ENCODE data around the gene SIX1.

SIX1 gene

DNA sequence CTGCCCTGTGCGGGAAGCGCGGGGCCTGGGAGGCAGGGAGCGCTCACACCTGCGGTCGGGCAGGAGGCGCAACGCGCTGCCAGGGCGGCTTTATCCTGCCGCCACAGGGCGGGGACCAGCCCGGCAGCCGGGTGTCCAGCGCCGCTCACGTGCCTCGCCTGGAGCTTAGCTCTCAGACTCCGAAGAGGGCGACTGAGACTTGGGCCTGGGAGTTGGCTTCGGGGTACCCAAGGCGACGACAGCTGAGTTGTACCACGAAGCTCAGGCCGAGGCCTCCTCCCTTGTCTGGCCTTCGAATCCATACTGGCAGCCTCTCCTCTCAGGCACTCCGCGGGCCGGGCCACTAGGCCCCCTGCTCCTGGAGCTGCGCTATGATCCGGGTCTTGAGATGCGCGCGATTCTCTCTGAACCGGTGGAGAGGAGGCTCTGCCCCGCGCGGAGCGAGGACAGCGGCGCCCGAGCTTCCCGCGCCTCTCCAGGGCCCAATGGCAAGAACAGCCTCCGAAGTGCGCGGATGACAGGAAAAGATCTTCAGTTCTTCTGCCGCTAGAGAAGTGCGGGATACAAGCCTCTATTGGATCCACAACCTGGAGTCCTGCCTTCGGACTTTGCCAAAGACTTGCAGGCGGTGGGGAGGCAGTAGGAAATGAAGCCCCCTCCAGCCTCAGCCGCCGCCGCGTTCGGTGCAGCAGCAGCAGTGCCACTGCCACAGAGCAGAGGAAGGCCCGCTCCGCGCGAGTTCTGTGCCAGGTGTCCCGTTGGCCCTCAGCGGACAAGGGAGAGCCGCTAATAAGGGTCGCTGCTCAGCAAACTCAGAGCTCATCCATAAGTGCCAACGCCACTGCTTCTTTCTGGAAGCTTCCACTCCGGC is 6.8 kb downstream of the SIX1 start:
- no peak for DNase-seq (ENCODE audit: low read depth in 2 of 2)

DNA sequence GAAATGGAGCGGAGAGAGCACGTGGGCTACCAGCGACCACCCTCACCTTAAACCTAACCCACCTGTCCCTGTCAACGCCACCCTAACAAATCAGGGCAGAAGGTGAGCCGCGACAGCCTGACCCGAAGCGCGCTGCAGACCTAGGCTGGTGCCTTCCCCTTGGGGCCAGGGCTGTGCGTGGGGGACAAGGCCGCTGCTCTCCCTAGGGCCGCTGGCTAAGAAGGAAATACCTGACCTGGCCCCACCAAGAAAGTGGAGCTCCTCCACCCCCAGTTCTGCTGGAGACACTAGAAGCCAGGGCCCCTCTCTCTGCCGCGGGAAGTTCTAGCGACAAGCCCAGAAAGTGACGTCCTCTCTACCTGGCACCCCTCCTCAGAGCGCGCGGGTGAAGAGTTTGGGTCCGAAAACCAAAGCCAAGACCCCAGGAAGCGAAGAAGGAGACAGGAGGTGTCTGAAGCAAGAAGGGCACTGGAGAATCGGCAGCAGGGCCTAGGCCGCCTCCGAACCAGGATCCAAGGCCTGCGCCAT is 7.5 kb downstream of the SIX1 start:
- DNase-seq (ENCODE audit: low read depth in 2 of 2) = no peak

DNA sequence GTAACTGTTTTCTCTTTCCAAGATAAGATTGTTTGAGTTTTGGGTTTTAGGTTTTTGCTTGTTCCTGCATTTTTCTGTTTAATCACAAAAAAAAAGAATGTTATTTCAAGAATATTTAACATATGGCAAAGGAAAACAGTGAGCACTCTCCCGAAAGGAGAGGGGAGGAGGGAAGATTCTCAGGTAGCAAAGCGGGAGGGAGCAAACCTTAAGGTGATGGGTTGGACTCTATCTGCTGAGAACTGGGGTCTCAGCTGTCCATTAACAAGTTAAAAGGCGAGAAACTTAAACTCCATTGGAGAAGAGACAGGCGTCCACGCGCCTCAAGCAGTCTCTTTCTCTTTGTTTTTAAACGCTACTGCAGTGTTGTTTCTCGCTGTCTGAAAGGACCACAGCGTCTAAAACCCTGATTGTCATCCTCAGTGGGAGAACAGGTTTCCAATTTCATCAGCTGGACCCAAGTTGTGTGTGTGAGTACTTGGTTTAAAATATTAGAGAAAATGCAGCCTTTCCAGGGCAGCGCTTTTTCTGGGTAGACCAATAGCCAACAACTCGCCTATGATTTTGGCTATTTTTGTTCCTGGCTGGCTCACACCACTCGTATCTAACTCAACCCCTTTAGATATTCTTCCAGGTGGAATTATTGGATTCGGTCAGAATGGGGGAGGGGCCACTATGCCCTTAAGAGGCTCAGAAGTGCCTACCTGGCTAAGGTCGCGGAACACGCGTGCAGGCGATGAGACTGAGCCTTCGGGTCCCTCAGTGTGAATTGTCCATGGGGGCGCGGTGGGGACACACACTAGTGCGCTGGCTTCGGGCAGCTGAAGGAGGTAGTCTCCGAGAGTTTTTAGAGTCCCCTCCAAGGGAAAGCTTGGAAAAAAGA is 8.2 kb downstream of the SIX1 start:
- DNase-seq (ENCODE audit: low read depth in 2 of 2) = no peak

DNA sequence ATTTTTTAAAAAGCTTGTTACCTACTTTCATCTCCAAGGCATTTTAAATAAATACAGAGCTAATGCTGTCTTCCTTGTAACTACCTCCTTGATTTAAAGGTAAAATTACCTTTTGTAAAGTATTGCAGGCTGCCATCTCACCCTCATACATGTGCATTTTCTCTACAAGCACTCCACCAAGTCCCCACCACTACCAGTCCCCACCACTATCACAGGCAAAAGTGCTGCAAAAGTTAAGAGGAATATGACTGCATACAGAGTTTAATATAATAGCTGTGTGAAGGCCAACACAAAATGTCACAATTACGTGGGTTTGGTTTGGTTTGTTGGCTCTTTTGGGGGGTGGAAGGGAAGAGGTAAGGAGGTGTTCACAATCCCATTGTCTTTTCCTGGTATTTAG is 9.6 kb downstream of the SIX1 start:
- DNase-seq (ENCODE audit: low read depth in 2 of 2) = no peak

DNA sequence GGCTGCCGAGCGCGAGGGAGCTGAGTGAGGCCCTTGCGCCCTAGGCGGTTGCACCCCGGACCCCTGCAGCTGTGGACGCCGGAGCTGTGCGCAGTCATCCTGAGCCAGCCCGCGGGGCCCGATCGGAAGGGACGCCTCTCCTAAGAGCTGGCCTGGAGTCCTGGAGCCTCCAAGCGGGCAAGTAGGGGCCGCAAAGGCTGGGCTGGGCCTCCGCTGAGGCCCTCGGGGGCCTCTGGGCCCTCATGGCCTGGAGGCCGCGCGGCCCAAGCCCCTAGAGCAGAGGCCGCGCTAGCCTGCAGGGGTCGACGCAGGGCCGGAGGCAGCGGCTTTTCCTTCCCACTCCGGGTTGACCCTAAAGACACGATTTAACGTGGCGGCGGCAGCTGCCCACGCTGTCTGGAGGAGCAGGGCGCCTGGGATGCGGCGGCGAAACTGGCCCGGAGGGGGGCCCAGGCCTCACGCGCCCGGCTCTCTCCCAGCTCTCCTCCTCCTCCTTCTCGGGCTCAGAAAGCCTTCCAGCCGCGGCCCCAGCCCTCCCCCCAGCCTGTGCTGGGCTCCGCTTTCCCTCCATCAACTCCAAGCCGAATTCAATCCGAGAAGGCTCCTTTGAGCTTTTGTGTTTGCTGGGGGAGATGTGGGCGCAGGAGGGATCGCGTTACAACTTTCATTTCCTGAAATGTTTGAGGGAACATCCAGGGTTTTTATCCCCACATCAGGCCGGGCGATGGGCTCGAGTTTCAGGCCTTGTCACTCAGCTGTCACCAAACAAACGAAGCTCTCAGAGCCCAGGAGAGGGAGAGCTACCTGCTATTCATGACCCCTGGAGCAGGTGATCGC is 11.6 kb downstream of the SIX1 start:
- DNase-seq (ENCODE audit: low read depth in 2 of 2) = no peak

DNA sequence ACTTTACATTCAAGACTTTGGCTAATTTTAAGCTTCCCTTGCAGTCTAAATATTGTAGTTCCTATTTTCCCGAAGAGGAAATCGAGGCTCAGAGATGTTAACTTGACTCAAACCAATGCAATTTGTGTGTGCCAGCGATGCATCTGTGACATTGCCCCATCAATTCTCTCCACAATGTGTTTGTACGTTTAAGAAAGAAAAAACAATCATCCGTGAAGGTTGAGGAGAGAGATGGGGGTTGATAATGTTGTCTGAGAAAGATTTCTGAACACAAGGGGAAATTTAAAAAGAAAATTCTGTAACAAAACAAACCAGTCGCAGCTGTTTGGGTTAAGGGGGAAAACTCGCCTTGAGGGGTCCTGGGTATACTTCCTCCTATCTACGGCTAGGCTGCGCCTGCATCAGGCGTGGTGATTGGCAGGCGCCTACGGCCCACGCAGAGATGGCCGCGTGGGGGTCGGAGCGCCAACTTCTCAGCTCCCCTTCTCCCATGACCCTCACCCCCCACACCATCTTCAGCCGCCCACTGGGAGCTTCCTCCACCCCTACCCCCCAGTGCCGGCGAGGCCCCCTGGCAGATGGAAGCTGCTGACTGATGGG is 12.3 kb downstream of the SIX1 start:
- DNase-seq (ENCODE audit: low read depth in 2 of 2) = no peak

DNA sequence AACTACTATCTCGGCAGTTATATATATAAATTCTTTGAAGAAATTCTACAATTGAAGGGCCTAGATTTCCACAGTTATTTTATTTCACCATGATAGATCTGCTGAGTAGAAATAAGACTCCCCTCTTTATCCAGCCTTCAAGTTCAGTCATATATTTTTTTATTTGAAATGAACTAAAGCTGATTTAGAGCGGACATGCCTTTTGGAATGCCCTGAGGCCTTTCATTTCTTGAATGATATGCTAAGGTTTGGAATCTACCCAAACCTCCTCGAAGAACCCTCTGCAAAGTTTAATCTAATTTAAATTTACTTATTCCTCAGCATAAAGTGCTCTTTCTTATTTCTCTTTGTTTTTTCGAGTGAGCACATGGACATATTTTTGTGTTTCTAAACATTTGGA is 15.1 kb downstream of the SIX1 start:
- no peak for DNase-seq (ENCODE audit: low read depth in 2 of 2)

DNA sequence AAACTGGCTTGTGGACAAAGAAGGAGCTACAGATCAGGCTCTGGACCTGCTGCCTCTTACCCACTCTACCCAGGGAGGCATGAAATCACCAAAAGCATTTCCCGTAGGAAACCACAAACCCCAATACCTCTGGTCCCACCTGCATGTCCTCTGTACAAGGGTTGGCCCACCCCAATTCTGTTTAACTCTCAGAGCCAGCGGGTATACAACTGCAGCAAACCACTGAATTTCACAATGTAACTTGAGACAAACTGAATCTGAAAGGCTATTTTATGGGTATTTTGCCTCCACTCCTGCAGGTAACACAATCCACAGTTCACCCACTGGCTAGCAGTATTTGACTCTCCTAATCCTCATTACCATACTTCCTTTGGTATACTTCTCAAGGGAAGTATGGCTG is 16.5 kb downstream of the SIX1 start:
- DNase-seq (ENCODE audit: low read depth in 2 of 2) = no peak

DNA sequence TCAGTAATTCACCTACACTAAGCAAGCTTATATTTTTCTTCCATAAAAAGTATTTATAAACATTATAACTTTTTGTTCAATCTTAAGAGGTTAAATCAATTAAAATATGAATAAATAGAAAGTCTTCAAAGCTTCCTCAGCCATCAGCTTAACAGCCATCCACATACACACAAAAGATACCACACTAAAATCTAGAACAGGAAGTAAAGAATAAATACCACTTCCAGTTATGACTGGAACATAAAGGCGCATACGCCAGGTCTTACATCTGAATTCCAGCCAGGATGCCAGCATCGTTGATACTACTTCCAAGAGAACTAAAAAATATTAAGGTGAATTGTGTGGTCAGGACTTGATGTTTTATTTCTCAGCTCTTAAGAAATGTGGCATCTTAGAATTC is 17.0 kb downstream of the SIX1 start:
- DNase-seq (ENCODE audit: low read depth in 2 of 2) = no peak

DNA sequence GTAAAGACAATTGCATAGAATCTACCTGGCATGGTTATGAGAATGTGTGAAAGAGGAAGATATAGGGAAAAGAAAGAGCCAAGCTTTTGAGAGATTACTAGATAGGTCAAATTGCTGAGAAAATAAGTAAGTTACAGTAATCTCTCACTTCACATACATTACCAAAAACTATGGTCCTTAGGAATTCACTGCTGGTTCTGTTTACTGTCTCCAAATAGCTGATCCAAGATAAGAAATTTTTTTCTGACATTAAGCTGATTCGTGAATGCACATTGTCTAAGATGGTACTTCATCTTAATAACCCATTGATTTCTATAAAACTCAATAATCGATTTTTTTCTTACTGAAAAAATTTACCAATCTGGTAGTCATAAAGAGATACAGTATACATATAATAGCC is 17.4 kb downstream of the SIX1 start:
- no peak for DNase-seq (ENCODE audit: low read depth in 2 of 2)

DNA sequence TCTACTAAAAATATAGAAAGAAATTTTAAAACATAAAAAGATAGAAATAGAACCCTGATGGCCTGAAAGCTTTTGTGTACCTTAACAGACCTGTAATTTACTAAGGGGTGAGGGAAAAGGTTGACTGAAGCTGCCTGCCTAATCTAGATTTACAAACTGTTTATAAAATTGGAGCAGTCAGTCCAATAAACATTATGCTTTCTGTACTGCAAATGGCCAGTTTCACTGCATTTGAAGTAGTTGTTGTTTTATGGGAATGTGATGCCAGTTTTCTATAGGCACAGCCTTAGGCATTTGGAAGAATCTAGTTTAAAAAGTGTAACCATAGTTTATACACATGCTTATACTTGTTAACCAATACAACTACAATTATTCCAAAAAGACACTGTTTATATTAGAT is 19.1 kb downstream of the SIX1 start:
- DNase-seq (ENCODE audit: low read depth in 2 of 2) = no peak

DNA sequence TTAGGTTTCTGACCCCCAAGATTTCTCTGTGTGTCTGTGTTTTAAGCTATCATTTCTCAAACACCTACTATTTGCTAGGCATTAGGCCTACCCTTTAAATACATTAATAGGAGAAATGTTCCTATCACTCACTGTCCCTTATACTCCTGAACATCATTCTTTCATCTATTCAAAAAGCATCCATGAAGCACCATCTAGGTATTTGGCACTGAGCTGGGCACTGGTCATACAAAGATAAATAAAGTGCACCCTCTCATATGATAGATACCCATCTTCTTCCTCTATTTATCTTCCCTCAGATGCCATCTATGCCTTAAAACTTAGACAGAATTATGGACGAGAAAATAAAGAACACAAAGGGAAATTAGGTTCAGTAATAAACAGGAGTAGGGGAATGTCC is 20.4 kb downstream of the SIX1 start:
- no peak for DNase-seq (ENCODE audit: low read depth in 2 of 2)

DNA sequence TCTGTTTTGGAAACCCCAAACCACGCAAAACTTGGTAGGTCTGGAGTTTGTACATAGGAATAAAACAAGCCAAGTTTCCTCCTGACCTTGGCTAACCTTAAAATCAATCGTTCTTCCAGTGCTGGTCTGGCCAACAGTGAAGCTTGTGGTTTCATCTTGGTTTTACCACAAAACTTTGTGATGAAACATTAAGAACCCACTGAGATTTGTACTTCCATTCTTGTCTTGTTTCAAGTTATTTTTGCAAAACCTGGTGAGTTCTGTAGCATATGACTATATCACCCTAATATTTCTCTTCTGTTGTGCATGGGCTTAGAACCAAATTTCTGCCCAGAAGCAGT is 26.4 kb downstream of the SIX1 start:
- DNase-seq (ENCODE audit: low read depth in 2 of 2) = no peak

DNA sequence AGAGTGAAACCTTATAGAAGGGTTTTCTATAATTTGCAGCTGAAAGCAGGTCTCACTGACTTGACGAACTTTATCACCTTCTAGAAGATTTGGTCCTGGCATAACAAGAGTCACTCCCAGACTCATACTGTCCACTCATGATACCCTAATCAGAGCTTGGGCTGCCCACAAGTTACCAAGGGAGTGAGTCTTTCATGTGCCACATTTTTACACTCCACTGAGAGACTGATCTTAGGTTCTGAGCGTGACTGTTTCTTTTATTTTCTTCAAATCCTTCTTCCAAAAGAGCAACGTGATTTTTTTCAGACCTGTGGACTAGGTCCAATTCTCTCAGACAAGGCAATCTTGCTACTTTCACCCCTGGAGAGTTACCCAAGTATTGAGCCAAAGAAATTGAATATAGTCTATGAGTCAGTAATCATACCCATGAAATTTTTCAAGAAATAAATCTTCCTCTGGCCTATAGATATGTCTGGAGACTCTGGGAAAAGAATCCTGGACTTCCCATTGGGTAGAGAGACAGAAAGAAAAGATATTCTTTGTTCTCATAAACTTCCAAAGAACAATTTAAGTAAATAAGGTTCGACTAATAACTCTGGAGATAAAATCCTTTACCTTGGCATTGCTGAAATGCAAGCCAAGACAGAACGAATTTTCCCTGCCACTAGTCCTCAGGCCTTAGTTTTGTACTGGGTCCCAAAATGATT is 26.9 kb downstream of the SIX1 start:
- no peak for DNase-seq (ENCODE audit: low read depth in 2 of 2)

DNA sequence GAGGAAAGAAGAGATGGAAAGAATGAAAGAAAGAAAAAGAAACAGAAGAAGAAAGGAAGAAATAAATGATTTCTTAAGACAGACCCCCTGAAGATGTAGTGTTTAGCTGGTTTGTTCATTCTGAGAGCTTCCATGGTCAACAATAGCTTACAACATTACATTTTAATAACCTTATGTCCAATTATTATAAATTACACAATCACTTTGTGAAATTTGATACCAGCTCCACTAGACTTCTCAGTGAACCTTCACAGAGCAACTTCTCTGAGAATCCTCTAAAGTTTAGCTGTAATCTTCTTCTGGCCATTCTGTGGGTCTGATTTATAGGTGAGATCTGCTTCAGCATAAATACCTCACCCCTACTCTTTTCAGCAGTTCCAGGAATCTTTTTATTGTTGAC is 27.9 kb downstream of the SIX1 start:
- no peak for DNase-seq (ENCODE audit: low read depth in 2 of 2)

DNA sequence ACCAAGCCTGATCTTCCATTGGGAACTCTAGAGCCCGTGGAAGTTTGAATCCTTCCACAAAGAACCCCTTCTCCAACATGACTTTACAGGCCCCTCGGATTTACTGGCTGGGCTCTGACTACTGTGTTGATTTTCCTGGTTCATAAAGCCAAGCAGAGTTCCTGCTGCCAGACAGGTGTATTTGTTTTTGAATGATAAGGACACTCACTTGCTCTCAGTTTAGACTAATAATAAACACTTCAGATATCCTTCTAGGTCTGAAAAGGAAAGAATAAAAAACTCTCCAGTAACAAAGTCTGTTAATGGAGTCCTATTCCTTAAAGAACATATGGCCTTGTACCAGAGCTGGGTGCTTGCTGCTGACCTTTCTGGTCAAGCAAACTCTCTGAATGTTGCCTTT is 31.0 kb downstream of the SIX1 start:
- DNase-seq (ENCODE audit: low read depth in 2 of 2) = no peak

DNA sequence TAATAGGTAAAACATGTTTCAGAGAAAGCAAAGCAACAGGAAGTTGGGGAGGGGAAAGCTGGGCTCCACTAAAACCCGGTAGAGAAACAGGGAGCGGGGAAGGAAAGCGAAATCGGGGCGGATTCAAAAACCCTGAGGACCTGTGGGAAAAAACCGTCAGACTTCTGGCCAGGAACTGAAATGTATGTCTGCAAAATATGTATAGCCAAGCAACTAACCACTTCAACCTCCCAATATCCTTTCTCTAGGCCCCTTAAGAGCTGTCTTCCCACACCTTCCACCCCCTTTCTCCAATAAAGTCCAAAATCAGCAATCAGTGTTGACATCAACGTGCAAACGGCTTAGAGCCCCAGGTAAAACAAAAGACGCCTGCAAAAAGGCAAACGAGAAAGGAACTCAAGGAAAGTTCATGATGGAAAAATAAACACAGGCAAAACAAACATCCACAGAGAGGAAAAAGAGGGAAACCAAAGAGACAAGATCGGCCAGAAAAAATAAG is 32.8 kb downstream of the SIX1 start:
- DNase-seq (ENCODE audit: low read depth in 2 of 2) = no peak

DNA sequence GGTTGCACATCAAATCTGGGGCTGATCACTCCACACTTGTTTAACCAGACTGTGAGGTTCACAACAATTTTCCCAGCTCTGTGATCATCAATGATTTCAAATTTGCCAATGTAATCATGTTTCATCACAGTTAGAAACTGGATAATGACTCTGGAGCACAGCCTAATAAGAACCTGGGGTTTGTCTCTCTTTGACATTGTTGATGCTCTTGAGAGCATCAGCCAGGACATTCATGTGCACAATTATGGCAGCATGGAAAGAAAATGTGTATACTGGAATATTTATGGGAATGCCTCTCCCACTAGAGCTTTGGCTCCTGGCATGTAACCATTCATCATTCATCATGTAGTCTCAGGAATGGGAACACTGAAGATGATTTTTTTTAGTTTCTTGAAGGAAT is 47.0 kb downstream of the SIX1 start:
- DNase-seq (ENCODE audit: low read depth in 2 of 2) = no peak

DNA sequence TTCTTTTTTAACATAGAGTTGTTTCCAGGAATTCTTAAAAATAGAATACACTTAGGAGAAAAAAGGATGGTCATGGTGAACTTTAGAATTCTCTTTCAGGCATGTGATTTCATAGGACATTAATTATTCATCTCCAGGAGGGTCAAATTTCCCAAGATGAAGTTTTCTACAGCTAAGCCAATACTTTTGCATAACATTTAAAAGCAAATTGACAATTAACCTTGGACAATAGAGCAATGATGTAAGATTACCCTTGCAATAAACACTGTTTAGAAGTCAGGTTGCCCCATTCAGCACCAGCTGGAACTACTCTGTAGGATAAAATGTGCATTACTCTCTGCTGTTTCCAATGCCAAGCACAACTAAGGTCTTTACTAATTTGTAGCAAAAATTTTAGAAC is 49.5 kb downstream of the SIX1 start:
- DNase-seq (ENCODE audit: low read depth in 2 of 2) = no peak

DNA sequence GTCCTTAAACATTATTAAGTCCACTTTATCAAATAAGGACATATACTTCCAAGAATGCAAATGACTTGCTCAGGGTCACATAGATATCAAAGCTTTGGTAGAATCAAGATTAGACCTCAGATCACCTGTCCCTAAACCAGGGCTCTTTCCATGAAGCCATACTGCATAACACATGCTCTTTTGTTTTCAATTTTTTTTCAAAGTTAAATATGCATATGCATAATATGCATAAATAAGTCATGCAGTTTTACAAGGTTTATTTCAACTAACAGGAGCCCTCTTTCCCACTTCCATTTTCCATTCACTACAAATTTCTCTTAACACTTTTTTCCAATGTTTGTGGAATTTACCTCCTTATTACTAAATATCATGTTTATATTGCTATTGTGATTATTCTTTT is 53.1 kb downstream of the SIX1 start:
- no peak for DNase-seq (ENCODE audit: low read depth in 2 of 2)

DNA sequence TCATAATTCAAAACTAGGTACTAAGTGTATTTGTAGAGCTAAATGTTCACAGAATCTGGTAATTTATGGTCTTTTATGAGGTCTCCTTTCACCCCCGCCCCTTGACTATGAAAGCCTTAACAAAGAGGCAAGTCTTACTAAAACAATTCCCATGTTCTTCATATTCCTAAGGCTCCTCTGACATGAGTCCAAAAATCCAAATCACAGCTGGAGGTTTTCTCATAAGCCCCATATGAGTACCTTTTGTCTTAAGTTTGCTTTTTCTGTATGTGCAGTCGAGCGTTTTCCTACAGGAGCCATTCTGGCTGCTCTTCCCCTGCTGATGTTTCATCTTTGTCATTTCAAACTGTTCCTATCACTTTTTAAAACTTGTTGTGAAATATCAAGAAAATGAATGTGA is 55.2 kb downstream of the SIX1 start:
- DNase-seq (ENCODE audit: low read depth in 2 of 2) = no peak
